Mucosa of rectum (tissue), 2 donors: ENCODE data around the gene HADHA.

Experiments
- H3K27ac ChIP-seq, 2 donors: one replicate each; pipeline ENCODE4 v1.7.0; 2013; ENCODE audit warnings: inconsistent platforms in 2 of 2, low read depth in 2 of 2, low read length in 2 of 2
- H3K27me3 ChIP-seq, 2 donors: one replicate each; pipeline ENCODE4 v1.7.0; 2013; ENCODE audit warnings: low read length in 2 of 2; ENCODE audit not compliant: control insufficient read depth in 2 of 2, insufficient read depth in 2 of 2
- H3K36me3 ChIP-seq, 2 donors: one replicate each; pipeline ENCODE4 v1.7.0; 2013; ENCODE audit warnings: low read length in 2 of 2; ENCODE audit not compliant: control insufficient read depth in 2 of 2, insufficient read depth in 2 of 2
- H3K4me1 ChIP-seq, 2 donors: one replicate each; pipeline ENCODE4 v1.7.0; 2013; ENCODE audit warnings: low read length in 2 of 2, mild to moderate bottlenecking in 1 of 2; ENCODE audit not compliant: control insufficient read depth in 2 of 2, insufficient read depth in 2 of 2
- H3K4me3 ChIP-seq, 2 donors: one replicate each; pipeline ENCODE4 v1.7.0; 2013; ENCODE audit warnings: low read length in 2 of 2
- H3K9ac ChIP-seq, 2 donors: one replicate each; pipeline ENCODE4 v1.7.0; 2013; ENCODE audit warnings: low read length in 2 of 2, low read depth in 1 of 2, mild to moderate bottlenecking in 1 of 2
- H3K9me3 ChIP-seq, 2 donors: one replicate each; pipeline ENCODE4 v1.7.0; 2013; ENCODE audit warnings: low read length in 2 of 2; ENCODE audit not compliant: control insufficient read depth in 2 of 2
- donor health status: healthy.
- donor health status: Normal muscosa, but diverticular disease.

HADHA gene

DNA sequence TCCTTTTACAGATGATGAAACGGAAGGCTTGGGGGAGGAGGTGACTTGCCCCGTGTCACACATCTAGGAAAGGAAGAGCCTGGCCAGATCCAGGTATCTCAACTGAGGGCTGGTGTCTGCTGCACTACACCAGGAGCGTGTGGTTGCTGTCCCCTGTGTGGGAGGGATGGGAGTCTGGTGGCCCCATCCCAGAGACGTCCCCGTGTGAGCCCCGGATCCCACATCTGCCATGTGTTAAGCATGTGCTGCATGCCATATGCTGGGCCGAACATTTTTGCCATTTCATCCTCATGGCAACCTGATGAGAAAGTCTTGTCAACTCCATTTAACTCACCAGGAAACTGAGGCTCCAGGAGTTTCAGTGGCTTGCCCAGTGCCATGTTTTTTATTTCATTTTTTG, 67.3 kb downstream of the HADHA start:
- Histone ChIP-seq H3K36me3 (no peaks in the 10 kb centered on the region), H3K9ac (no peak overlapping the region), H3K27me3 (peaks cover 6 to 12% of the 10 kb centered on the region in 2 donors), H3K27ac (no peak overlapping the region), H3K4me3 (no peak overlapping the region), H3K9me3 (no peaks in the 10 kb centered on the region), H3K4me1 (peaks cover 0 to 9% of the 10 kb centered on the region in 2 donors)

- Histone ChIP-seq H3K9ac (no peak overlapping the region), H3K36me3 (no peaks in the 10 kb centered on the region), H3K9me3 (no peaks in the 10 kb centered on the region), H3K4me1 (peaks cover 0 to 9% of the 10 kb centered on the region in 2 donors), H3K4me3 (no peak overlapping the region), H3K27ac (no peak overlapping the region), H3K27me3 (peaks cover 6 to 12% of the 10 kb centered on the region in 2 donors)
Observed at GRCh38 chr2:26176279-26176615, 68.2 kb downstream of the HADHA start.

- H3K27ac ChIP-seq = no peak overlapping the region
- H3K4me3 ChIP-seq = no peak overlapping the region
- no peak overlapping the region for H3K9ac ChIP-seq
- H3K4me1 ChIP-seq = peaks cover 0 to 9% of the 10 kb centered on the region in 2 donors
- H3K9me3 ChIP-seq = no peaks in the 10 kb centered on the region
- H3K36me3 ChIP-seq = no peaks in the 10 kb centered on the region
- H3K27me3 ChIP-seq = peaks cover 6 to 12% of the 10 kb centered on the region in 2 donors
Observed at GRCh38 chr2:26175466-26176278, 68.8 kb downstream of the HADHA start.

GRCh38 chr2:26174691-26175465, 69.6 kb downstream of the HADHA start:
- Histone ChIP-seq H3K36me3 (no peaks in the 10 kb centered on the region), H3K4me1 (peaks cover 0 to 9% of the 10 kb centered on the region in 2 donors), H3K4me3 (no peak overlapping the region), H3K27me3 (peaks cover 6 to 12% of the 10 kb centered on the region in 2 donors), H3K9me3 (no peaks in the 10 kb centered on the region), H3K27ac (no peak overlapping the region), H3K9ac (no peak overlapping the region)

GRCh38 chr2:26173776-26174482, 70.5 kb downstream of the HADHA start:
- peaks cover 0 to 3% of the 10 kb centered on the region in 2 donors for H3K4me1 ChIP-seq
- H3K27me3 ChIP-seq = peaks cover 6 to 12% of the 10 kb centered on the region in 2 donors
- no peaks in the 10 kb centered on the region for H3K9me3 ChIP-seq
- no peak overlapping the region for H3K27ac ChIP-seq
- H3K9ac ChIP-seq = no peak overlapping the region
- H3K4me3 ChIP-seq = no peak overlapping the region
- no peaks in the 10 kb centered on the region for H3K36me3 ChIP-seq

GRCh38 chr2:26172871-26173775, 71.3 kb downstream of the HADHA start, which contains the start of gene GAREM2:
Gene GAREM2 (plus strand): TSS chr2:26173088. CDS start chr2:26173221, 133 bp downstream.
- Histone ChIP-seq H3K4me1 (no peaks in the 10 kb centered on the region), H3K27me3 (peaks cover 6 to 12% of the 10 kb centered on the region in 2 donors), H3K9ac (no peak within 1 kb of the TSS), H3K9me3 (no peaks in the 10 kb centered on the region), H3K4me3 (peak within 1 kb of the TSS in 1 of 2 donors; percentile 57), H3K36me3 (no peaks in the 10 kb centered on the region), H3K27ac (no peak within 1 kb of the TSS)

GRCh38 chr2:26172189-26172870, 72.1 kb downstream of the HADHA start:
- Histone ChIP-seq H3K27me3 (peaks cover 6 to 12% of the 10 kb centered on the region in 2 donors), H3K9ac (no peak overlapping the region), H3K4me3 (peak overlapping the region in 1 of 2 donors; percentile 23), H3K9me3 (no peaks in the 10 kb centered on the region), H3K27ac (no peak overlapping the region), H3K4me1 (no peaks in the 10 kb centered on the region), H3K36me3 (no peaks in the 10 kb centered on the region)

- Histone ChIP-seq H3K27me3 (peaks cover 6 to 10% of the 10 kb centered on the region in 2 donors), H3K4me1 (no peaks in the 10 kb centered on the region), H3K9me3 (no peaks in the 10 kb centered on the region), H3K36me3 (no peaks in the 10 kb centered on the region), H3K4me3 (no peak overlapping the region), H3K9ac (no peak overlapping the region), H3K27ac (no peak overlapping the region)
Observed at GRCh38 chr2:26170795-26171194, 73.6 kb downstream of the HADHA start.
